Muscle of back (tissue), 11 donors: ENCODE measurements around the gene GK. TPM values are rescaled to one million over a fixed set of nuclear protein-coding genes. Genes with fewer than 3 reads are reported as not detected.
"Not testable (repeated sequence)": the region's sequence is repeated elsewhere in the genome, so short reads cannot be mapped to it uniquely, and the experiment has no call there.

ENCODE experiments used
- DNase-seq, 3 donors: peaks; one replicate each; pipeline versions ENCODE4 v3.0.0 to v3.0.0-alpha.2; 2013
- polyA plus RNA-seq, 10 donors: library from polyadenylated mRNA; unstranded; fragments of 120-200 nt; gene quantifications; one replicate each; pipeline ENCODE4 v1.2.1, GENCODE V29; 2013; ENCODE audit not compliant: insufficient read length in 10 of 10

The GK gene
- polyA plus RNA-seq, 10 donors, result 3.3 to 6.2 (median 4.5) TPM

GRCh38 chrX:30652527-30653414, 452 bp upstream of the GK start:
- peak; percentile 90 to 97 (median 91) for DNase-seq

GRCh38 chrX:30654386-30654785, 1.2 kb downstream of the GK start:
- not testable (repeated sequence) for DNase-seq

GRCh38 chrX:30654989-30655607, 1.9 kb downstream of the GK start:
- DNase-seq, result no peak

GRCh38 chrX:30655991-30656390, 2.8 kb downstream of the GK start:
- no peak for DNase-seq

- DNase-seq, result no peak
Measured at GRCh38 chrX:30657196-30658161, 4.3 kb downstream of the GK start.

- DNase-seq, result peak in 1 of 3 donors; percentile 58
Measured at GRCh38 chrX:30659421-30659820, 6.2 kb downstream of the GK start.

GRCh38 chrX:30661228-30661627, 8.0 kb downstream of the GK start:
- DNase-seq, result no peak

GRCh38 chrX:30663322-30663721, 10.1 kb downstream of the GK start:
- DNase-seq, result no peak

GRCh38 chrX:30665471-30665870, 12.2 kb downstream of the GK start:
- no peak for DNase-seq

- DNase-seq, result no peak
Measured at GRCh38 chrX:30666094-30666493, 12.9 kb downstream of the GK start.

- no peak for DNase-seq
Measured at GRCh38 chrX:30668581-30668980, 15.4 kb downstream of the GK start.

GRCh38 chrX:30671189-30671588, 18.0 kb downstream of the GK start:
- DNase-seq, result not testable (repeated sequence)

- DNase-seq, result no peak
Measured at GRCh38 chrX:30673127-30673796, 20.0 kb downstream of the GK start.

GRCh38 chrX:30673884-30674598, 20.8 kb downstream of the GK start:
- DNase-seq, result no peak

GRCh38 chrX:30674799-30675198, 21.6 kb downstream of the GK start:
- no peak for DNase-seq

- no peak for DNase-seq
Measured at GRCh38 chrX:30679369-30679768, 26.1 kb downstream of the GK start.

- no peak for DNase-seq
Measured at GRCh38 chrX:30680618-30681017, 27.4 kb downstream of the GK start.

GRCh38 chrX:30688641-30689040, 35.4 kb downstream of the GK start:
- no peak for DNase-seq

GRCh38 chrX:30689116-30689515, 35.9 kb downstream of the GK start:
- DNase-seq, result no peak

GRCh38 chrX:30690330-30690729, 37.1 kb downstream of the GK start:
- no peak for DNase-seq
